Measurements from ENCODE around the gene CRTC3. TPM values are rescaled to one million over a fixed set of nuclear protein-coding genes. Genes with fewer than 3 reads are reported as not detected.
"Not testable (repeated sequence)": the region's sequence is repeated elsewhere in the genome, so short reads cannot be mapped to it uniquely, and the experiment has no call there.

CRTC3 gene
- polyA plus RNA-seq, 4 donors, result 29.4 to 44.9 (median 30.9) TPM

DNA sequence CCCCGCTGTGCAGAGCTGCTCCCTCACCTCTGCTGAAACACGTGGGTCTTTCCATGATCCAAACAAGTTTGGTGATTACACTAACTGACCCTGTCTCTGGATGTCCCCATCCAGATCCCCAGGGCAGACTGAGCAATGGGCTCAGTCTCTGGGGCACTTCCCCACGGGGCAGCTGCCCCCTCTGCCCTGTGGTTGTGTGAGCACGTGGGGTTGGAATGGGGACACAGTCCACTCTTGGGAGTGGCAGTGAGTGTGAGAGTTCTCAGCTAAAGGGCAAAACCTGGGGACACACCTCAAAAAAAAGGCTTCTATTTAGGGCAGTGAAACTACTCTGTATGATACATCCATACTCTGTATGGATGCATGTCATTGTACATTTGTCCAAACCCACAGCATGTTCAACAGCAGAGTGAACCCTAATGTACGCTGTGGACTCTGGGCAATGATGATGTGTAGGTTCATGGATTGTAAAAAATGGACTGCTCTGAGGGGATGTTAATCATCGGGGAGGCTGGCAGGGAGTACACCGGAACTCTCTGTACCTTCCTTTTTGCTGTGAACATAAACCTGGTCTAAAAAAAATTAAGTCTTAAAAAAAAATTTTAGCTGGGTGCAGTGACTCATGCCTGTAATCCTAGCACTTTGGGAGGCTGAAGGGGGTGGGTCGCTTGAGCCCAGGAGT lies 137.5 kb downstream of the CRTC3 start:
- no peak for DNase-seq (ENCODE audit: low read depth in 4 of 4, low spot score in 3 of 4)

GRCh38 chr15:90667755-90668345 lies 138.1 kb downstream of the CRTC3 start:
- DNase-seq (ENCODE audit: low read depth in 4 of 4, low spot score in 3 of 4), result not testable (repeated sequence)

- DNase-seq (ENCODE audit: low read depth in 4 of 4, low spot score in 3 of 4), result not testable (repeated sequence)
These were observed 140.9 kb downstream of the CRTC3 start for GRCh38 chr15:90670631-90671030.

DNA sequence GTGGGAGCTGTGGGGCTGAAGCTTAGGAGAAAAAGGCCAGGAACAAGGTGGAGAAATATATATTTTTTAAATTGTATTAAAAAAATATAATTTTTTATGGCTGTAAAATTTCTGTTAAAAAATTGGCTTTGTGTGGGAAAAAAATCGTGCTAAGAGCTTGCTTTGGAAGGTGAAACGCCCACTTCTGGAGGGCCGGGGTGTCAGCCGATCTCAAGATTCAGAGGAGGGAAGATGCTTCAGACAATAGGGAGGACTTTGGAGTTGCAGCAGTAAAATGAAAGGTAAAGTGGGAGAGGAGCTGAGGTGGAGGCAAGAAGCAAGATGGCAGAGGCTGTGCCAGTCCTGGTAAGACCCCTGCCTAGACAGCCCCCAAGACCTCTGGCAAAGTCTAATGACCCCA lies 141.5 kb downstream of the CRTC3 start:
- no peak for DNase-seq (ENCODE audit: low read depth in 4 of 4, low spot score in 3 of 4)

- DNase-seq (ENCODE audit: low read depth in 4 of 4, low spot score in 3 of 4), result not testable (repeated sequence)
These were observed 143.6 kb downstream of the CRTC3 start for GRCh38 chr15:90673357-90673756.

DNA sequence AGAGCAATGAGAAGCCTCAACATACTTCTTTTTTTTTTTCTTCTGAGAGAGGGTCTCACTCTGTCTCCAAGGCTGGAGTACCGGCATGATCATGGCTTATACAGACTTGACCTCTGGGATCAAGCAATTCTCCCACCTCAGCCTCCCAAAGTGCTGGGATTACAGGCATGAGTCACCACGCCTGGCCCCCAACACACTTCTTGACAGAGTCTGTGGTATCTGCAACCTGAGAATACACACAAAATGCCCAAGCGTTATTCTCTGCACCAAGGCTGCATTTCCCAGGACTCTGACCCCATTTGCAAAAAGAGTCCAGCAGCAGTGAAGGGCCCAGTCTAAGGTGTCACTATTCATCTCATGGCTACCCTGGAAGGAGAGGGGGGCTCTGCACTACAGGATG lies 144.8 kb downstream of the CRTC3 start:
- no peak for DNase-seq (ENCODE audit: low read depth in 4 of 4, low spot score in 3 of 4)

GRCh38 chr15:90675464-90675863 lies 145.7 kb downstream of the CRTC3 start:
- no peak for DNase-seq (ENCODE audit: low read depth in 4 of 4, low spot score in 3 of 4)

DNA sequence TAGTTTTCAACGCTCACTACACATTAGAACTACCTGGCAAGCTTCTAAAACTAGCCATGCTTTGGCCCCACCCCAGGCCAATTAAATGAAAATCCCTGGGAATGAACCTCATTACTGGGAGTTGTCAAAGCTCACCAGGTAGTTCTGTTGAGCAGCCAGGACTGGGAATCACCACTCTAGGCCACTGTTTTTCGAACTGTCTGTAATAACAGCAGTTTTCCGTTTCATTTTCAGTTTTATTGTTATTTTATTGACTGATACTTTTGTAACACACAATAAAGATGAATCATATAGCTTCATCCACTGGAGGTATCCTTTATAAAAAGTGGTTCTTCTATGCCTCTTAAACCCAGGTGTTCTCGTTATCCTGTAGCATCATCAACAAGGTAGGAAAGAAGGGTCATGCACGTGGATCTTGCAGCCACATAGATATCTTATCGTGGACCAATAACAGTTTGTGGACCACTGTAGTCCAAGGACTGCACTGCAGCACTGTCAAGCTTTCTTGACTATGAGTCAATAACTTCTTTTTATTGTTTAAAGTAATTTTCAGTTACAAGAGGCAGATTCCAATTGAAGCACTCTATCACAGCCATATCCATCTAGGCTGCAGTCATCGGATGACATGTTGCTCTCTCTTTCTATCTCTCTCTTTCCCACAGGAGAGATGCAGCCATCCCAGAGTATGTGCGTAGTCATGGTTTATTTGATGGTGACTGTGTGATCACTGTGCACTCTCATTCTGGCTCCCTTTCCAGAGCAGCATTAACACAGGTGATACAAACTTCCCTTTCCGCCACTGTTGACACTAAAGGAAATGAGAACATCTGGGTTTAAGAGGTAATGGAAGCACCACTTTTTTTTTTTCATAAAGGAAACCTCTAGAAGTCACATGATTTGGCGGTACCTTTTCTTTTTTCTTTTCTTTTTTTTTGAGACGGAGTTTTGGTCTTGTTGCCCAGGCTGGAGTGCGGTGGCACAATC lies 148.4 kb downstream of the CRTC3 start:
- no peak for DNase-seq (ENCODE audit: low read depth in 4 of 4, low spot score in 3 of 4)

GRCh38 chr15:90679959-90680358 lies 150.2 kb downstream of the CRTC3 start:
- DNase-seq (ENCODE audit: low read depth in 4 of 4, low spot score in 3 of 4), result no peak

GRCh38 chr15:90680371-90680935 lies 150.7 kb downstream of the CRTC3 start:
- DNase-seq (ENCODE audit: low read depth in 4 of 4, low spot score in 3 of 4), result no peak

DNA sequence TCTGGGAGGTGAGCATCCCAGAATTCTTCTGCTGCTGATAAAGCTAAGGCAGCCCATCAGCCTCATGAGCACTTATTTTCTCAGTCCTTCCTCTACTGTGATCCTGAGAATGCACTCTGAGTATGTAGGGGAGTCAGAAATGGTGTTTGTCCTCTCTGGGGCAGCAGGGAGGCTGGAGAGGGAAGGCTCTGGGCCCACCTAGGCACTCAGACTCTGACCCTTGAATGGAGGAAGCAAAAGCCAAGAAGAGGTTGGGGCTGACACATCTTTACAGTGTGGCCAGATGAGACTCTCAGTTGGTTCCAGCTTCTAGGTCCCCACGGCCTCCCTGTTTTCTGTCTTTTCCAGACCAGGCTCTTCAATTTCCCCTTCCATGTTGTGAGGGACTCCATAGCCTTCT lies 151.3 kb downstream of the CRTC3 start:
- no peak for DNase-seq (ENCODE audit: low read depth in 4 of 4, low spot score in 3 of 4)

DNA sequence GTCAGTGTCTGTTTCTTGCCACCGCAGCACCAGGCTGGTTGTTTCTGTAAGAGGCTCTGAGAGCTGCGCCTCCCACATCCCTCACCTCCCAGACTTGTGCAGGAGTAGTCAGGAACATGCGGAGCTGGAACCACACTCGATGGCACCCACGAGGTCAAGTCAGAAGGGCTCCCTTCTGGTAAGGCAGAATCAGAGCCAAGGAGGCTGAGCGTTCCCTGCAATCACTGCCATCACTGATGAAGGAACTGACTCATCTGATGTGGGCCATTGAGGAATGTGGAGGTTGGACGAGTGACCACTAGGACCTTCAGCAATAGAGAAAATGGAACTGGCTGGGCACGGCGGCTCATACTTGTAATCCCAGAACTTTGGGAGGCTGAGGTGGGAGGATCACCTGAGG lies 151.8 kb downstream of the CRTC3 start:
- DNase-seq (ENCODE audit: low read depth in 4 of 4, low spot score in 3 of 4), result no peak

- DNase-seq (ENCODE audit: low read depth in 4 of 4, low spot score in 3 of 4), result no peak
These were observed 153.6 kb downstream of the CRTC3 start for GRCh38 chr15:90683371-90683770.

GRCh38 chr15:90683876-90684275 lies 154.2 kb downstream of the CRTC3 start:
- DNase-seq (ENCODE audit: low read depth in 4 of 4, low spot score in 3 of 4), result no peak

- no peak for DNase-seq (ENCODE audit: low read depth in 4 of 4, low spot score in 3 of 4)
These were observed 154.6 kb downstream of the CRTC3 start for GRCh38 chr15:90684281-90684680.

DNA sequence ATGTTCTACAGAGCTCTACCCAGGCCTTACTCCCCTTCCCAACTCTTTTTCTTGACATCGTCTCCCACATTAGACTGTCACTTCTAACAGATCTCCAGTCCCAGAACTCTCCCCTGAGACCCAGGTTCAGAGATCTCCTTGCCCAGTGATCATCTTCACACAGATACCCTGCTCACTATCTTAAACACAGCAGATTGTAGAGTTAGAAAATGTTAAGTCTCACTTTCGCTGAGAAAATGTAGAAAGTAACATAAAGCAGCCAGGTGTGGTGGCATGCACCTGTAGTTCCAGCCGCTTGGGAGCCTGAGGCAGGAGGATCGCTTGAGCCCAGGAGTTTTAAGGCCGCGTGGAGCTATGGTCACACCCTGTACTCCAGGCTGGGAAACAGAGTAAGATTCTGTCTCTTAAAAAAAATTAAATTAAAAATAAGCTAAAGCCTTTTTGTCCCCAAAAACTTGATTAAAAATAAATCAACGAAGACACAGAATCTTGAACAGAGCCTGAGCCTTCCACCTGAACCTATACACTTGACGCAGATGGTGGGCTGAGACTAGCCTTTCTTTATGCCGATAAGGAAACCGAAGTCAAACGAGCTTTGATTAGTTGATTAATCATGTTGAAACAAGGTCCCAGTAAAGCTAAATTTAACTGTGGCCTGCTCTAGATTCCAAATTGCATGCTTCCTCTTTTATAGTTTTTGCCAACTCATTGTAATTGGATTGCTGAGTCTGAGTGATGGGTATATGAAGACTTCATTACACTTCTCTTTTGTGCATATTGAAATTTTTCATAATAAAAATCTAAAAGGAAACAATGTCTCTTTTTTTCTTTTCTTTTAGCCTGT lies 156.1 kb downstream of the CRTC3 start:
- no peak for DNase-seq (ENCODE audit: low read depth in 4 of 4, low spot score in 3 of 4)

GRCh38 chr15:90686435-90687218 lies 156.9 kb downstream of the CRTC3 start:
- no peak for DNase-seq (ENCODE audit: low read depth in 4 of 4, low spot score in 3 of 4)

DNA sequence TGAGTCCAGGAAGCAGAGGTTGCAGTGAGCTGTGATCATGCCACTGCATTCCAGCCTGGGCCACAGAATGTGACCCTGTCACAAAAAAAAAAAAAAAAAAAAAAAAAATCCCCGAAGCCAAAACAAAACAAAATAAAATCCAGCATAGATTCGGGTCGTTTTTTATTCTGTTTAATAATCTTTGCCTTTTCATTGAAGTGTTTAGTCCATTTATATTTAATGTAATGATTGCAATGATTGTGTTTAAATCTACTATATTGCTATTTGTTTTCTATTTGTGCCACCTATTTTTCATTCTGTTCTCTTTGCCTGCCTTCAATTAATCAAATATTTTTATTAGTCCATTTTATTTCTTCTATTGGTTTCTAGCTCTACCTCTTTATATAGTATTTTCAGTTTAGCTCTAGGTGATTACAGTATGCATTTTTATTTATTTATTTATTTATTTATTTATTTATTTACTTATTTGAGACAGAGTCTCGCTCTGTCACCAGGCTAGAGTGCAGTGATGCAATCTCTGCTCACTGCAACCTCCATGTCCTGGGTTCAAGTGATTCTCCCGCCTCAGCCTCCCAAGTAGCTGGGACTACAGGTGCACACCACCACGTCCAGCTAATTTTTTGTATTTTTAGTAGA lies 159.7 kb downstream of the CRTC3 start:
- not testable (repeated sequence) for DNase-seq (ENCODE audit: low read depth in 4 of 4, low spot score in 3 of 4)

DNA sequence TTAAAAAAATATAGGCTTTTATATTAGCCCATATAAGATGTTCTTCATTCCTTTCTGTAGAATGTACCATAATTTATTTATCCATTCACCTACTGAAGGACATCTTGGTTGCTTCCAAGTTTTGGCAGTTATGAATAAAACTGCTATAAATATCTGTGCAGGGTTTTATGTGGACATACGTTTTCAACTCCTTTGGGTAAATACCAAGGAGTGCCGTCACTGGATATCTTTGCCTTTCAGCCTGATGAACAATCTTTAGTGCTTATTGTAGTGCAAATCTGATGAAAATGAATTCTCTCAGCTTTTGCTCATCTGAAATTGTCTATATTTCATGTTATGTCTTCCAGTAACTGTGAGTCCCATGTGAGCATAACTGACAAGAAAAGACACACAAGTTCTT lies 160.9 kb downstream of the CRTC3 start:
- no peak for DNase-seq (ENCODE audit: low read depth in 4 of 4, low spot score in 3 of 4)
